Heart right ventricle (tissue), 16 donors: ENCODE results near the gene SCN2A. TPM values are rescaled to one million over a fixed set of nuclear protein-coding genes. Genes with fewer than 3 reads are reported as not detected.
A peak's percentile ranks its signal among the peaks of the same experiment; 100 is the strongest.

Source experiments
- ATAC-seq, 8 donors: fragments of 200-7000 bp; cut with Tn5 transposase; one replicate each; pipeline ENCODE4 v1.9.1; 2020; ENCODE audit warnings: mild to moderate bottlenecking in 8 of 8, moderate library complexity in 8 of 8, moderate number of reproducible peaks in 1 of 8
- DNase-seq, 2 donors: peaks; one replicate each; pipeline ENCODE4 v3.0.0-alpha.2; 2020
- H3K27ac ChIP-seq, 10 donors: fragments of 200-600 bp; sonication (generic) in 2 of 10; one replicate each; pipeline versions ENCODE4 v1.5.0 to v1.8.0; 2020 to 2022; ENCODE audit warnings: mild to moderate bottlenecking in 3 of 10
- H3K27me3 ChIP-seq, 7 donors: fragments of 200-600 bp; one replicate each; pipeline ENCODE4 v1.8.0; 2021 to 2022; ENCODE audit warnings: mild to moderate bottlenecking in 2 of 7
- H3K36me3 ChIP-seq, 9 donors: fragments of 200-600 bp; sonication (generic) in 1 of 9; one replicate each; pipeline versions ENCODE4 v1.5.0 to v1.8.0; 2020 to 2022; ENCODE audit warnings: mild to moderate bottlenecking in 2 of 9
- H3K4me1 ChIP-seq, 9 donors: fragments of 200-600 bp; sonication (generic) in 1 of 9; one replicate each; pipeline versions ENCODE4 v1.5.0 to v1.8.0; 2020 to 2022; ENCODE audit warnings: mild to moderate bottlenecking in 4 of 9
- H3K4me3 ChIP-seq, 10 donors: fragments of 200-600 bp; sonication (generic) in 2 of 10; one replicate each; pipeline versions ENCODE4 v1.5.0 to v1.8.0; 2020 to 2022; ENCODE audit warnings: mild to moderate bottlenecking in 7 of 10, moderate library complexity in 2 of 10
- H3K9me3 ChIP-seq, 11 donors: fragments of 200-600 bp in 10 of 11; sonication (generic) in 2 of 11; one replicate each; pipeline versions ENCODE4 v1.5.0 to v1.8.0; 2013 to 2022; ENCODE audit warnings: mild to moderate bottlenecking in 2 of 11, control low read depth in 1 of 11, moderate library complexity in 1 of 11
- CTCF ChIP-seq, 9 donors: fragments of 200-600 bp; sonication (generic) in 2 of 9; IDR thresholded peaks; one replicate each; pipeline versions ENCODE4 v1.5.0 to v1.8.0; 2021 to 2022; ENCODE audit warnings: antibody characterized with exemption in 9 of 9, mild to moderate bottlenecking in 5 of 9, moderate library complexity in 1 of 9
- WGBS, 2 donors: extraction: QIAGEN DNeasy Blood & Tissue Kit; methylation state at CpG; one replicate each; pipeline ENCODE4 v1.1.7; 2013; ENCODE audit warnings: inconsistent platforms in 1 of 2; 5-methylcytosine and 5-hydroxymethylcytosine counted together
- intact Hi-C, 10 donors: fragments of 100-400 bp; cut with DNase I; formaldehyde crosslinking; loops; one replicate each; pipeline versions ENCODE4 v1.11.1 to v1.14.2; 2022
- polyA plus RNA-seq, 2 donors: library from polyadenylated mRNA; stranded (reverse); fragments of 200-250 nt; gene quantifications; one replicate each; pipeline ENCODE4 v1.2.3, GENCODE V29; 2013
- total RNA-seq, 10 donors: library from RNA; stranded (reverse); fragmentation: NEBNext Ultra II Directional in 3 of 10; extraction: Animal tissue kit (Norgen Biotek cat#: 25700) in 3 of 10; gene quantifications; one replicate each; pipeline versions ENCODE4 v1.2.1 to v1.2.4, GENCODE V29; 2021 to 2023
- donor health status: Arrhythmogenic right ventricular cardiomyopathy.
- donor health status: ischemic (EF 13 %, LVEDD 7.1; RV severe dilation, severe dysfunction).
- donor health status: healthy with polysubstance abuse.
- donor health status: DM: no; HTN: yes; CAD: no.
- donor health status: DM: no; HTN: no; CAD: no.
- donor health status: ischemic (EF 25% LVEDD 6.9; RV normal size, moderate dysfunction).
- donor health status: ischemic (EF 25% LVEDD 5.7; RV mildly dilated, moderate dysfunction).
- donor health status: healthy.
- donor health status: DM: yes; HTN: yes; CAD: no.
- donor health status: Ischemic cardiomyopathy.
- donor health status: ischemic (EF 35%, LVEDD 5.7; RV mildly dilated, moderate dysfunction).
- donor health status: nonischemic (EF 11% LVEDD 7.7; RV severe dilation, severe dysfunction).
- donor health status: DM: yes; HTN: yes; CAD: no.
- donor health status: PGD.
- donor health status: ischemic (EF 29% LVEDD 5.4; RV normal size, mild dysfunction).
- donor health status: nonischemic (EF 23%, LVEDD 6.1; RV moderate dilation, normal function).

The SCN2A gene
- total and polyA plus RNA-seq, 12 donors, result 0.01 to 0.26 (median 0.07) TPM; not detected in 2

GRCh38 chr2:165401285-165401852, 162.2 kb downstream of the SCN2A start:
- peak; percentile 47 to 83 (median 77) for TF ChIP-seq CTCF (IDR thresholded peaks at IDR 0.05)
- peak in 1 of 8 donors; percentile 56 for ATAC-seq

GRCh38 chr2:165402162-165402561, 162.9 kb downstream of the SCN2A start:
- no peak for ATAC-seq
- DNase-seq, result no peak
- no peak overlapping the region for H3K4me3 ChIP-seq
- H3K27me3 ChIP-seq, result peaks cover 0 to 24% (median 5%) of the 10 kb centered on the region in 7 donors
- no peak for TF ChIP-seq CTCF (IDR thresholded peaks at IDR 0.05)
- peaks cover 0 to 10% (median 0%) of the 10 kb centered on the region in 9 donors for H3K4me1 ChIP-seq
- no peak overlapping the region for H3K27ac ChIP-seq
- H3K9me3 ChIP-seq, result no peaks in the 10 kb centered on the region
- intact Hi-C loops, result loop anchor here in 8 of 10 donors (5.0 to 10.0 kb wide), 7 partner anchors 290 to 725 kb away; partner anchors contain the start of gene SCN1A (in 1 of the 8)
- H3K36me3 ChIP-seq, result no peaks in the 10 kb centered on the region
- 41 to 51% methylated on average over 3 of the region's 3 CpGs for WGBS, 2 donors

More at GRCh38 chr2:165401285-165401852, 162.2 kb downstream of the SCN2A start:
- peak in 1 of 2 donors; percentile 34 for DNase-seq
- intact Hi-C loops, result loop anchor here in 9 of 10 donors (1.0 to 10.0 kb wide), 10 partner anchors 291 to 726 kb away; partner anchors contain the start of gene SCN1A (in 1 of the 9)
- Histone ChIP-seq H3K36me3 (no peaks in the 10 kb centered on the region), H3K9me3 (no peaks in the 10 kb centered on the region), H3K27ac (no peak overlapping the region), H3K27me3 (peaks cover 0 to 24% (median 6%) of the 10 kb centered on the region in 7 donors), H3K4me3 (no peak overlapping the region), H3K4me1 (peaks cover 0 to 10% (median 0%) of the 10 kb centered on the region in 9 donors)
- 2% methylated on average over 5 of the region's 5 CpGs for WGBS, 2 donors

GRCh38 chr2:165406173-165406572, 167.0 kb downstream of the SCN2A start:
- TF ChIP-seq CTCF (IDR thresholded peaks at IDR 0.05), result no peak
- no peak for ATAC-seq
- peaks cover 0 to 21% (median 5%) of the 10 kb centered on the region in 9 donors for H3K4me1 ChIP-seq
- WGBS, 2 donors, result 81 to 82% methylated on average over 3 of the region's 3 CpGs
- DNase-seq, result no peak
- H3K27ac ChIP-seq, result no peak overlapping the region
- H3K4me3 ChIP-seq, result no peak overlapping the region
- H3K36me3 ChIP-seq, result no peaks in the 10 kb centered on the region
- no peaks in the 10 kb centered on the region for H3K9me3 ChIP-seq
- H3K27me3 ChIP-seq, result peaks cover 0 to 9% (median 0%) of the 10 kb centered on the region in 7 donors
- intact Hi-C loops, result loop anchor here in 2 of 10 donors (5.0 to 10.0 kb wide), 2 partner anchors 291 to 469 kb away; no protein-coding TSS in a partner anchor

- intact Hi-C loops, result loop anchor here in 2 of 10 donors (5.0 to 10.0 kb wide), 2 partner anchors 290 to 467 kb away; no protein-coding TSS in a partner anchor
- Histone ChIP-seq H3K36me3 (no peaks in the 10 kb centered on the region), H3K27me3 (peaks cover 0 to 9% (median 0%) of the 10 kb centered on the region in 7 donors), H3K4me3 (no peak overlapping the region), H3K27ac (peak overlapping the region in 2 of 10 donors; percentile 29 to 30), H3K9me3 (no peaks in the 10 kb centered on the region), H3K4me1 (peaks cover 0 to 15% (median 5%) of the 10 kb centered on the region in 9 donors)
- ATAC-seq, result peak in 1 of 8 donors; percentile 43
- DNase-seq, result no peak
- no peak for TF ChIP-seq CTCF (IDR thresholded peaks at IDR 0.05)
Measured at GRCh38 chr2:165407466-165407865, 168.3 kb downstream of the SCN2A start.
